ENCODE data around the gene SBF2. TPM values are rescaled to one million over a fixed set of nuclear protein-coding genes. Genes with fewer than 3 reads are reported as not detected.

Gene SBF2
- polyA plus RNA-seq, 1 experiment, result 44.4 TPM

DNA sequence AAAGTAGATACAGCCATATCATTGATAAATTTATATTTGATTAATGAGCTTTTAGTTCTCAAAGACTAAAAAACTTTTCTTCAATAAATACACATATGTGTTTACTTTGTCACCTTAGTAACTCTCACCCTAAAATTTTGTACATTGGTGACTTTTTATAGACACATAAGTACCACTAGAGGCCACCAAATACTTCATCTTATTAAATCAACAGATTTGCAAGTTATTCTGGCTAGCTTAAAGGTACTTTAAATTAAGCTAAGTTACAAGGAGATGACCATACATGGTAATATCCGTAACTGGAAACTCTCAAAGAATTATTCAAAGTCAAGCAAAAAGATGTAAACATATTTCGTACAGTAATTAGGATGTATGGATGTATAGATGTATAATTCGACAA is 112.2 kb downstream of the SBF2 start:
- H3K4me3 ChIP-seq (ENCODE audit: low read depth, low read length), result no peak overlapping the region
- no peaks in the 10 kb centered on the region for H3K9me3 ChIP-seq (ENCODE audit: control insufficient read depth, insufficient read depth, low read length)
- H3K27me3 ChIP-seq (ENCODE audit: control insufficient read depth, insufficient read depth, low read length), result no peaks in the 10 kb centered on the region
- no peak for DNase-seq (ENCODE audit: low read depth, low spot score)
- TF ChIP-seq, protein P1, sequence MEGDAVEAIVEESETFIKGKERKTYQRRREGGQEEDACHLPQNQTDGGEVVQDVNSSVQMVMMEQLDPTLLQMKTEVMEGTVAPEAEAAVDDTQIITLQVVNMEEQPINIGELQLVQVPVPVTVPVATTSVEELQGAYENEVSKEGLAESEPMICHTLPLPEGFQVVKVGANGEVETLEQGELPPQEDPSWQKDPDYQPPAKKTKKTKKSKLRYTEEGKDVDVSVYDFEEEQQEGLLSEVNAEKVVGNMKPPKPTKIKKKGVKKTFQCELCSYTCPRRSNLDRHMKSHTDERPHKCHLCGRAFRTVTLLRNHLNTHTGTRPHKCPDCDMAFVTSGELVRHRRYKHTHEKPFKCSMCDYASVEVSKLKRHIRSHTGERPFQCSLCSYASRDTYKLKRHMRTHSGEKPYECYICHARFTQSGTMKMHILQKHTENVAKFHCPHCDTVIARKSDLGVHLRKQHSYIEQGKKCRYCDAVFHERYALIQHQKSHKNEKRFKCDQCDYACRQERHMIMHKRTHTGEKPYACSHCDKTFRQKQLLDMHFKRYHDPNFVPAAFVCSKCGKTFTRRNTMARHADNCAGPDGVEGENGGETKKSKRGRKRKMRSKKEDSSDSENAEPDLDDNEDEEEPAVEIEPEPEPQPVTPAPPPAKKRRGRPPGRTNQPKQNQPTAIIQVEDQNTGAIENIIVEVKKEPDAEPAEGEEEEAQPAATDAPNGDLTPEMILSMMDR (IDR thresholded peaks at IDR 0.05; ENCODE audit: low read depth, low read length), result peak; percentile 19; the same call in 1 of the 2 replicates
- ChIA-PET CTCF (interaction anchor here (0.6 to 1.9 kb wide), 6 partner anchors 12 to 185 kb away, joined by 3 to 11 read pairs (median 6); no protein-coding TSS in a partner anchor), POLR2A (interaction anchor here (1.1 to 1.2 kb wide), 2 partner anchors 123 to 126 kb away, joined by 3 to 4 read pairs; partner anchors contain the start of gene ADM)
- no peak overlapping the region for H3K27ac ChIP-seq (ENCODE audit: low read depth, low read length)

DNA sequence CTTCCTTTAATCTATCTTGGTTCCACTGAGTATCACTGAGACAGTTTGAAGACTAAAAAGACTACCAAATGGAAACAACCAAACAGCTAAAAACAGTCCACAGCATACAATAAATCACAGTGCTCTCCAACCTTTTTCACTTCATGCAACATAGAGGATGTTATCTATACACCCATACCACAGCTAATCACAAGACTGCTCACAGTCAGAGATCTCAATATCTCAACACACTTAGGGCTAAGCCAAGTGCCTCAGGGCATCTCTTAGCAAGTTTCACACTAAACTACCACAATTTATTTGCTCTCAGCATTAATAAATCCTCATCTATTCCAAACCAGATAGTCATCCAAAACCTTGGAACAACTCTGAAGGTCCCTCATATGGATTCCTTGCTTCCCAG is 129.4 kb downstream of the SBF2 start:
- DNase-seq (ENCODE audit: low read depth, low spot score), result no peak
- H3K27me3 ChIP-seq (ENCODE audit: control insufficient read depth, insufficient read depth, low read length), result no peaks in the 10 kb centered on the region
- H3K27ac ChIP-seq (ENCODE audit: low read depth, low read length), result no peak overlapping the region
- TF ChIP-seq, protein P1 (IDR thresholded peaks at IDR 0.05; ENCODE audit: low read depth, low read length), result no peak
- no peaks in the 10 kb centered on the region for H3K9me3 ChIP-seq (ENCODE audit: control insufficient read depth, insufficient read depth, low read length)
- ChIA-PET POLR2A (no interaction called here), CTCF (interaction anchor here (0.9 kb wide), 1 partner anchor 43 kb away, joined by 4 read pairs; no protein-coding TSS in a partner anchor)
- no peak overlapping the region for H3K4me3 ChIP-seq (ENCODE audit: low read depth, low read length)

GRCh38 chr11:10162222-10162621 is 131.8 kb downstream of the SBF2 start:
- CTCF ChIA-PET, result interaction anchor here (1.4 kb wide), 1 partner anchor 404 kb away, joined by 3 read pairs; no protein-coding TSS in a partner anchor
- no peaks in the 10 kb centered on the region for H3K27me3 ChIP-seq (ENCODE audit: control insufficient read depth, insufficient read depth, low read length)
- no peak overlapping the region for H3K27ac ChIP-seq (ENCODE audit: low read depth, low read length)
- H3K9me3 ChIP-seq (ENCODE audit: control insufficient read depth, insufficient read depth, low read length), result peaks cover 2% of the 10 kb centered on the region; the same call in 1 of the 2 replicates
- TF ChIP-seq, protein P1 (IDR thresholded peaks at IDR 0.05; ENCODE audit: low read depth, low read length), result no peak
- POLR2A ChIA-PET, result no interaction called here
- no peak overlapping the region for H3K4me3 ChIP-seq (ENCODE audit: low read depth, low read length)
- DNase-seq (ENCODE audit: low read depth, low spot score), result no peak

DNA sequence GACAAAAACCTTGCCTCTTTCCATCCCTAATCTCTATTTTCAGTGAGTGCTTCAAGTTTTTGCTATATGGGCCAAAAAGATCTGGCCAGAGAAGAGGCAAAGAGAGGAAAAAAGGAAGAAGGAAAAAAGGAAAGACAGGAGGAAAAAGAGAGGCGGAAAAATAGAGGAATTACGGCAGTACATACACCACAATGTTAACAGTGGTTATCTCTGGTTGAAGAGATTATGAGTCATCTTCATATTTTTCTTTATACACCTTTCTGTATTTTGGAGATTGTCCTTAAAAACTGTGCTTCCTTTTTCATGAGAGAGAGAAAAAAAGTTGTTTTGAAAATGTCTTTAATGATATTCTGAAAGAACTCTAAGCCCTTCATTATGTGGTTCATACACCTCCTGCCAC is 133.7 kb downstream of the SBF2 start:
- no peaks in the 10 kb centered on the region for H3K27me3 ChIP-seq (ENCODE audit: control insufficient read depth, insufficient read depth, low read length)
- ChIA-PET POLR2A (no interaction called here), CTCF (no interaction called here)
- DNase-seq (ENCODE audit: low read depth, low spot score), result no peak
- peaks cover 10% of the 10 kb centered on the region for H3K9me3 ChIP-seq (ENCODE audit: control insufficient read depth, insufficient read depth, low read length)
- H3K27ac ChIP-seq (ENCODE audit: low read depth, low read length), result no peak overlapping the region
- no peak overlapping the region for H3K4me3 ChIP-seq (ENCODE audit: low read depth, low read length)
- TF ChIP-seq, protein P1 (IDR thresholded peaks at IDR 0.05; ENCODE audit: low read depth, low read length), result no peak

- ChIA-PET POLR2A (no interaction called here), CTCF (no interaction called here)
- no peak overlapping the region for H3K4me3 ChIP-seq (ENCODE audit: low read depth, low read length)
- TF ChIP-seq, protein P1 (IDR thresholded peaks at IDR 0.05; ENCODE audit: low read depth, low read length), result no peak
- H3K9me3 ChIP-seq (ENCODE audit: control insufficient read depth, insufficient read depth, low read length), result peaks cover 10% of the 10 kb centered on the region
- no peak overlapping the region for H3K27ac ChIP-seq (ENCODE audit: low read depth, low read length)
- DNase-seq (ENCODE audit: low read depth, low spot score), result no peak
- no peaks in the 10 kb centered on the region for H3K27me3 ChIP-seq (ENCODE audit: control insufficient read depth, insufficient read depth, low read length)
Measured at GRCh38 chr11:10158461-10158860, 135.6 kb downstream of the SBF2 start.

Measured in AG04450 (cell line).